ENCODE data around the gene LPP.

DNA sequence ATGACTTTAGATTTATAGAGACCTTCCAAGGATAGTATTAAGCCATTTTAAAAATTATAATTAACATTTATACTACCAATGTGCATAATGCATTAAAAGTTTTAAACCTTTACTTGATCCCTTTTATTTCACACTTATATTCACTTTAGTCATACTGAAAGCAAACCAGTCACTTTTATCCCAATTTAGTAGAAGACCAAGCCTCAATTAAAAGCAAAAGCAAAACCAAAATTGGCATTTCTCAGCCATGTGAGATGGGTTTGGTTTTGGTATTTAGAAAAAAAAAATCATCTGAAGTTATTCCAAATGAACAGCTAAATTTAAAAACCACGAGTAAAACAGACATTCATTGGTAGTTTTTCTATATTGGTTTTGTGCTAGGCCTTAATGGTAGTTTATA is 249.4 kb downstream of the LPP start:
- no peak for TF ChIP-seq ZNF850 (CRISPR knock-in tag; conservative IDR thresholded peaks at IDR 0.05)
- TF ChIP-seq TAF1 (CRISPR knock-in tag; IDR thresholded peaks at IDR 0.05) = no peak
- TF ChIP-seq, protein P1, sequence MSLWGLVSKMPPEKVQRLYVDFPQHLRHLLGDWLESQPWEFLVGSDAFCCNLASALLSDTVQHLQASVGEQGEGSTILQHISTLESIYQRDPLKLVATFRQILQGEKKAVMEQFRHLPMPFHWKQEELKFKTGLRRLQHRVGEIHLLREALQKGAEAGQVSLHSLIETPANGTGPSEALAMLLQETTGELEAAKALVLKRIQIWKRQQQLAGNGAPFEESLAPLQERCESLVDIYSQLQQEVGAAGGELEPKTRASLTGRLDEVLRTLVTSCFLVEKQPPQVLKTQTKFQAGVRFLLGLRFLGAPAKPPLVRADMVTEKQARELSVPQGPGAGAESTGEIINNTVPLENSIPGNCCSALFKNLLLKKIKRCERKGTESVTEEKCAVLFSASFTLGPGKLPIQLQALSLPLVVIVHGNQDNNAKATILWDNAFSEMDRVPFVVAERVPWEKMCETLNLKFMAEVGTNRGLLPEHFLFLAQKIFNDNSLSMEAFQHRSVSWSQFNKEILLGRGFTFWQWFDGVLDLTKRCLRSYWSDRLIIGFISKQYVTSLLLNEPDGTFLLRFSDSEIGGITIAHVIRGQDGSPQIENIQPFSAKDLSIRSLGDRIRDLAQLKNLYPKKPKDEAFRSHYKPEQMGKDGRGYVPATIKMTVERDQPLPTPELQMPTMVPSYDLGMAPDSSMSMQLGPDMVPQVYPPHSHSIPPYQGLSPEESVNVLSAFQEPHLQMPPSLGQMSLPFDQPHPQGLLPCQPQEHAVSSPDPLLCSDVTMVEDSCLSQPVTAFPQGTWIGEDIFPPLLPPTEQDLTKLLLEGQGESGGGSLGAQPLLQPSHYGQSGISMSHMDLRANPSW (CRISPR knock-in tag; IDR thresholded peaks at IDR 0.05; ENCODE audit: borderline replicate concordance) = no peak
- TF ChIP-seq, protein P2, sequence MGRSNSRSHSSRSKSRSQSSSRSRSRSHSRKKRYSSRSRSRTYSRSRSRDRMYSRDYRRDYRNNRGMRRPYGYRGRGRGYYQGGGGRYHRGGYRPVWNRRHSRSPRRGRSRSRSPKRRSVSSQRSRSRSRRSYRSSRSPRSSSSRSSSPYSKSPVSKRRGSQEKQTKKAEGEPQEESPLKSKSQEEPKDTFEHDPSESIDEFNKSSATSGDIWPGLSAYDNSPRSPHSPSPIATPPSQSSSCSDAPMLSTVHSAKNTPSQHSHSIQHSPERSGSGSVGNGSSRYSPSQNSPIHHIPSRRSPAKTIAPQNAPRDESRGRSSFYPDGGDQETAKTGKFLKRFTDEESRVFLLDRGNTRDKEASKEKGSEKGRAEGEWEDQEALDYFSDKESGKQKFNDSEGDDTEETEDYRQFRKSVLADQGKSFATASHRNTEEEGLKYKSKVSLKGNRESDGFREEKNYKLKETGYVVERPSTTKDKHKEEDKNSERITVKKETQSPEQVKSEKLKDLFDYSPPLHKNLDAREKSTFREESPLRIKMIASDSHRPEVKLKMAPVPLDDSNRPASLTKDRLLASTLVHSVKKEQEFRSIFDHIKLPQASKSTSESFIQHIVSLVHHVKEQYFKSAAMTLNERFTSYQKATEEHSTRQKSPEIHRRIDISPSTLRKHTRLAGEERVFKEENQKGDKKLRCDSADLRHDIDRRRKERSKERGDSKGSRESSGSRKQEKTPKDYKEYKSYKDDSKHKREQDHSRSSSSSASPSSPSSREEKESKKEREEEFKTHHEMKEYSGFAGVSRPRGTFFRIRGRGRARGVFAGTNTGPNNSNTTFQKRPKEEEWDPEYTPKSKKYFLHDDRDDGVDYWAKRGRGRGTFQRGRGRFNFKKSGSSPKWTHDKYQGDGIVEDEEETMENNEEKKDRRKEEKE (IDR thresholded peaks at IDR 0.05) = no peak
- TF ChIP-seq FOXA3 (CRISPR knock-in tag; IDR thresholded peaks at IDR 0.05) = no peak
- TF ChIP-seq ZFX (CRISPR knock-in tag; IDR thresholded peaks at IDR 0.05; ENCODE audit: low read depth) = no peak
- TF ChIP-seq SIN3A (IDR thresholded peaks at IDR 0.05; ENCODE audit: borderline replicate concordance, low read depth, low read length) = no peak
- no peak for TF ChIP-seq HCFC1 (IDR thresholded peaks at IDR 0.05; ENCODE audit: low read depth, low read length)
- TF ChIP-seq HOXA9 (CRISPR knock-in tag; IDR thresholded peaks at IDR 0.05; ENCODE audit: borderline replicate concordance) = no peak
- no peak for TF ChIP-seq TRIM24 (CRISPR knock-in tag; IDR thresholded peaks at IDR 0.05)
- no peak for TF ChIP-seq POLR2A (IDR thresholded peaks at IDR 0.05; ENCODE audit: insufficient read depth in 1 of 2, low read depth in 2 of 2, low read length in 2 of 2)
- no peak for TF ChIP-seq CHD2 (IDR thresholded peaks at IDR 0.05; ENCODE audit: low read depth, low read length)
